ENCODE data around the gene ZNF423. TPM values are rescaled to one million over a fixed set of nuclear protein-coding genes. Genes with fewer than 3 reads are reported as not detected.

Gene ZNF423
- total and polyA plus RNA-seq, 10 donors, result 0.36 to 7.0 (median 3.7) TPM

DNA sequence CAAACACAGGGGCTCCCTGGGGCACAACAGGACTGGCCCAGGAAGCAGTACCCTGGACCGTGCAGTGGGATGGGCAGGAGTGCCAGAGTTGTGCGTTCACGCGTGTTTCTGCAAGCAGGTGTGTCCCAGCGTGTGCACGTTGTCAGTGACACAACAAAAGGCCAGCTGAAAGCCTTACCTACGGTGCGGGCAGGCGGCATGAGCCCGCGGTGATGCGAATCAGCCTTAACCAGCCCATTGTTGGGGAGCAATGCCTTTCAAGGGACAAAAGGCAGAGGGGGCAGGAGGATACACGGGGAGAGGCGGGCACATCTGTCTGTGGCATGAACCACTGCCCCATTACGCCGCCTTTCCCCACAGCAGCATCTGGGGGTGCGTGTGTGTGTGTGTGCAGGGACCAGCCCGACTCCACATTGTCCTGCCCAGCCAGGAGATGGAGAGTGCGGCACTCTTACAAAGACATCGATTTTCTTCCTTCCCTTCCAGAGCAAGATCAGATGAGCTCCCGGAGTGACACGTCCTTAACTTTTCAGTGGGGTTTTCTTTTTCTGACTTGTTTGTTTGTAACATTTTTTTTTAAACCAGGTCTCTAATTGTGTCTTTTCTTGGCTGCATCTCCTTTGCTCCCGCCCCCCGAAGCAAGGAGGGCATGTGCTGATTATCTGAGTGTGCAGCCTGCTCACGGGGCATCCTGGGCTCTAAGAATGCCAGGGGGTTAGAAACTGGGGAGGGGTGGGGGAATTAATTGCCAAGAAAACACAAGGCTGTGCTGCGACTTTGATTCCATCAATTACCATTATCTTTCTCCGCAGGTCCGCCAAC, 158.1 kb downstream of the ZNF423 start:
- no peak for TF ChIP-seq POLR2A (IDR thresholded peaks at IDR 0.05)
- TF ChIP-seq, protein P1, sequence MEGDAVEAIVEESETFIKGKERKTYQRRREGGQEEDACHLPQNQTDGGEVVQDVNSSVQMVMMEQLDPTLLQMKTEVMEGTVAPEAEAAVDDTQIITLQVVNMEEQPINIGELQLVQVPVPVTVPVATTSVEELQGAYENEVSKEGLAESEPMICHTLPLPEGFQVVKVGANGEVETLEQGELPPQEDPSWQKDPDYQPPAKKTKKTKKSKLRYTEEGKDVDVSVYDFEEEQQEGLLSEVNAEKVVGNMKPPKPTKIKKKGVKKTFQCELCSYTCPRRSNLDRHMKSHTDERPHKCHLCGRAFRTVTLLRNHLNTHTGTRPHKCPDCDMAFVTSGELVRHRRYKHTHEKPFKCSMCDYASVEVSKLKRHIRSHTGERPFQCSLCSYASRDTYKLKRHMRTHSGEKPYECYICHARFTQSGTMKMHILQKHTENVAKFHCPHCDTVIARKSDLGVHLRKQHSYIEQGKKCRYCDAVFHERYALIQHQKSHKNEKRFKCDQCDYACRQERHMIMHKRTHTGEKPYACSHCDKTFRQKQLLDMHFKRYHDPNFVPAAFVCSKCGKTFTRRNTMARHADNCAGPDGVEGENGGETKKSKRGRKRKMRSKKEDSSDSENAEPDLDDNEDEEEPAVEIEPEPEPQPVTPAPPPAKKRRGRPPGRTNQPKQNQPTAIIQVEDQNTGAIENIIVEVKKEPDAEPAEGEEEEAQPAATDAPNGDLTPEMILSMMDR (IDR thresholded peaks at IDR 0.05 in 8 of 11, conservative IDR thresholded peaks at IDR 0.05 in 3 of 11), result no peak
- TF ChIP-seq POLR2AphosphoS5 (IDR thresholded peaks at IDR 0.05), result no peak
- H3K27me3 ChIP-seq (replicated peaks in 1 of 7), result peaks cover 0 to 24% (median 0%) of the 10 kb centered on the region in 7 donors
- H3K36me3 ChIP-seq, result no peaks in the 10 kb centered on the region
- H3K4me1 ChIP-seq, result peaks cover 0 to 17% (median 3%) of the 10 kb centered on the region in 6 donors
- H3K9me3 ChIP-seq, result no peaks in the 10 kb centered on the region
- H3K4me3 ChIP-seq, result no peak overlapping the region
- DNase-seq, result no peak
- intact Hi-C loops (cut with DNase I; ENCODE audit: low total_unique reads), result no loop called here
- H3K27ac ChIP-seq, result no peak overlapping the region
- WGBS, 5 donors, result 69 to 83% (median 80%) methylated on average over 28 of the region's 28 CpGs

DNA sequence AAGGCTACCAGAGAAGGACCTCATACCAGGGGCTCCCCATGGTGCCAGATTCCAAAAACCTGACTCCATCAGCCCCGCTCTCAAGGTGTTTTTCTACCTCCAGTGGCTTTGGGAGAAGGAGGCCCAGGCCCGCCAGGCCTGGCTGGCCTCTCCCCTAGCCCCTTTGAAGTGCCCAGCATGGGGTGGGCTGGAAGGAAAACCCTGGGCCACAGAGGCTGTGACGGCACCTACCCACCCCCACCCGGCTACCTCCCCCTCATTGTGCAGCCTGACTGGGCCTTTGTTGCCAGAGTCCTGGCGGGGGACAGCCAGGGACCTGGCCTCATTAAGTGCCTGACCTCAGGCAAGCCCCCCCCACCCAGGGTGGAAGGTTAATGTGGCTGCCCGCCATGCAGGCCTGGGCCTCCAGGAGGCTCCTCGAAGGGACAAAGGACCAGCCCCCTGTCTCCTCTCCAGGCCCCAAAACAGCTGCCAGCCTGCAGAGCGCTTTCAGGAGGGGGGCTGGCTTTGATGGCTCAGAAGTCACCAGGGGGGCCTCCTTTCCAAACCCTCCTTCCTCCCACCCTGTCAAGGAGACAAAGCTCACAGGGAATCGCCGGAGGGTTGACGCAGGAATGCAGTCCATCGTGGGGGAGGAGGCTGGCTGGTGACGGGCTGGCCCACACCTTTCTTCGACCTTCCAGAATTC, 159.4 kb downstream of the ZNF423 start:
- WGBS, 5 donors, result 81 to 91% (median 85%) methylated on average over 11 to 14 of the region's 14 CpGs
- Histone ChIP-seq H3K27me3 (replicated peaks in 1 of 7) (peaks cover 0 to 24% (median 0%) of the 10 kb centered on the region in 7 donors), H3K4me3 (no peak overlapping the region), H3K4me1 (peaks cover 0 to 15% (median 3%) of the 10 kb centered on the region in 6 donors), H3K27ac (no peak overlapping the region), H3K9me3 (no peaks in the 10 kb centered on the region), H3K36me3 (no peaks in the 10 kb centered on the region)
- intact Hi-C loops (cut with DNase I; ENCODE audit: low total_unique reads), result no loop called here
- TF ChIP-seq POLR2A (IDR thresholded peaks at IDR 0.05) (no peak), POLR2AphosphoS5 (IDR thresholded peaks at IDR 0.05) (no peak)
- TF ChIP-seq, protein P1 (IDR thresholded peaks at IDR 0.05 in 8 of 11, conservative IDR thresholded peaks at IDR 0.05 in 3 of 11), result no peak
- no peak for DNase-seq

DNA sequence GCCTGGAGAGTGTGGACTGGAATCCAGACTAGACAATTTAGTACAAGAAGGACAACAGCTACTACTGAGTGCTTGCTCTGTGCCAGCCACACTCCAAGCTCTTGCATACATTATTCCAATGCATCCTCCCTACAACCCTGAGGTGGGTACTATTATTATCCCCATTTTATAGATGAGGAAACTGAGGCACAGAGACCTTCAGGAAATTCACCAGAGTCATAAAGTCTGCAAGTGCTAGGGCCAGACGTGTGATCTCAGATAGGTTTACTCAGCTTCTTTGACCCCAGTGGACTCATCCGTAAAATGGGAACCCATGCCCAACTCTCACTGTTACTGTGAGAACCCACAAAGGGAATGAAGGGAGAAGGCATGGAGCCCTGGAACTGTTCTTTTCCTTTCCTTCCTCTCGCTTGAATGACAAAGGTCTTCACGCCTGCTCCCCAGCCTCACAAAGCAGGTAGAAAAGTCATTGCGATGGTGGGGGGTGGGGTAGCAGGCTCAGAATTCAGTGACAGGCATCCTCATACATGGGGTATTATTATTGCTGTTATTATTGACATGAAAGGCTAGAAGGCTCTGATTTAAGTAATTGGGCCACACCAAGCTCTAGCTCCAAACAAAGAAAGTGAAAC, 160.0 kb downstream of the ZNF423 start:
- no peak overlapping the region for H3K4me3 ChIP-seq
- H3K27me3 ChIP-seq (replicated peaks in 1 of 7), result peaks cover 0 to 24% (median 0%) of the 10 kb centered on the region in 7 donors
- H3K36me3 ChIP-seq, result no peaks in the 10 kb centered on the region
- WGBS, 5 donors, result 86 to 96% (median 92%) methylated on average over 5 of the region's 5 CpGs
- DNase-seq, result no peak
- H3K27ac ChIP-seq, result no peak overlapping the region
- H3K9me3 ChIP-seq, result no peaks in the 10 kb centered on the region
- peaks cover 0 to 8% (median 3%) of the 10 kb centered on the region in 6 donors for H3K4me1 ChIP-seq
- TF ChIP-seq POLR2AphosphoS5 (IDR thresholded peaks at IDR 0.05) (no peak), POLR2A (IDR thresholded peaks at IDR 0.05) (no peak)
- TF ChIP-seq, protein P1 (IDR thresholded peaks at IDR 0.05 in 8 of 11, conservative IDR thresholded peaks at IDR 0.05 in 3 of 11), result no peak
- intact Hi-C loops (cut with DNase I; ENCODE audit: low total_unique reads), result no loop called here
